Right ventricle myocardium inferior (tissue), 1 donor: Measurements from ENCODE around the gene CBX7. TPM values are rescaled to one million over a fixed set of nuclear protein-coding genes. Genes with fewer than 3 reads are reported as not detected.

Experiments used
- ATAC-seq: fragments of 200-7000 bp; cut with Tn5 transposase; one replicate; pipeline ENCODE4 v1.9.1; 2020; ENCODE audit warnings: mild to moderate bottlenecking, moderate library complexity
- DNase-seq: peaks from one replicate; pipeline ENCODE4 v3.0.0; 2021; ENCODE audit errors: missing footprints
- intact Hi-C: fragments of 100-400 bp; cut with DNase I; formaldehyde crosslinking; loops from one replicate; pipeline ENCODE4 v1.11.0; 2022
- total RNA-seq: library from RNA; stranded (reverse); fragmentation: NEBNext Ultra II Directional; extraction: Animal tissue kit (Norgen Biotek cat#: 25700); gene quantifications from one replicate; pipeline ENCODE4 v1.2.1, GENCODE V29; 2021
- donor health status: DM: no; HTN: yes; CAD: no; lungs with severe emphysema.

Gene CBX7
- total RNA-seq, 1 donor from 2014 or later, result 66.0 TPM

GRCh38 chr22:39109361-39109760 is 43.1 kb downstream of the CBX7 start:
- no peak for DNase-seq
- intact Hi-C loops, result no loop called here
- no peak for ATAC-seq

- intact Hi-C loops, result no loop called here
- ATAC-seq (no peak), DNase-seq (no peak)
Observed at GRCh38 chr22:39108487-39108886, 44.0 kb downstream of the CBX7 start.

- ATAC-seq (no peak), DNase-seq (no peak)
- intact Hi-C loops, result no loop called here
Observed at GRCh38 chr22:39106326-39106725, 46.2 kb downstream of the CBX7 start.

GRCh38 chr22:39103431-39103830 is 49.0 kb downstream of the CBX7 start:
- intact Hi-C loops, result no loop called here
- ATAC-seq (no peak), DNase-seq (no peak)

GRCh38 chr22:39101226-39101625 is 51.3 kb downstream of the CBX7 start:
- ATAC-seq, result no peak
- intact Hi-C loops, result no loop called here
- no peak for DNase-seq

- intact Hi-C loops, result no loop called here
- DNase-seq, result no peak
- no peak for ATAC-seq
Observed at GRCh38 chr22:39098576-39098975, 53.9 kb downstream of the CBX7 start.

GRCh38 chr22:39098026-39098425 is 54.5 kb downstream of the CBX7 start:
- intact Hi-C loops, result no loop called here
- ATAC-seq (no peak), DNase-seq (no peak)

- DNase-seq (no peak), ATAC-seq (peak; percentile 53)
- intact Hi-C loops, result no loop called here
Observed at GRCh38 chr22:39097098-39098020, 55.1 kb downstream of the CBX7 start, which contains the start of gene APOBEC3H. Gene APOBEC3H (plus strand): TSS chr22:39097244. CDS start chr22:39100279, 3,035 bp downstream.

GRCh38 chr22:39095971-39096370 is 56.5 kb downstream of the CBX7 start:
- DNase-seq (no peak), ATAC-seq (no peak)
- intact Hi-C loops, result no loop called here

- ATAC-seq (no peak), DNase-seq (no peak)
- intact Hi-C loops, result no loop called here
Observed at GRCh38 chr22:39094717-39095389, 57.6 kb downstream of the CBX7 start.

GRCh38 chr22:39092111-39092862 is 60.2 kb downstream of the CBX7 start:
- intact Hi-C loops, result no loop called here
- DNase-seq (no peak), ATAC-seq (no peak)

- ATAC-seq (no peak), DNase-seq (no peak)
- intact Hi-C loops, result no loop called here
Observed at GRCh38 chr22:39091126-39092081, 61.1 kb downstream of the CBX7 start.

GRCh38 chr22:39090426-39091064 is 61.9 kb downstream of the CBX7 start:
- intact Hi-C loops, result no loop called here
- no peak for ATAC-seq
- no peak for DNase-seq

GRCh38 chr22:39089928-39090327 is 62.6 kb downstream of the CBX7 start:
- DNase-seq, result no peak
- no peak for ATAC-seq
- intact Hi-C loops, result no loop called here

GRCh38 chr22:39088685-39089032 is 63.8 kb downstream of the CBX7 start:
- intact Hi-C loops, result no loop called here
- ATAC-seq (peak; percentile 30), DNase-seq (no peak)

- ATAC-seq, result peak; percentile 65
- intact Hi-C loops, result no loop called here
- no peak for DNase-seq
Observed at GRCh38 chr22:39087881-39088684, 64.4 kb downstream of the CBX7 start.

GRCh38 chr22:39087098-39087497 is 65.4 kb downstream of the CBX7 start:
- intact Hi-C loops, result no loop called here
- ATAC-seq (no peak), DNase-seq (no peak)
